OCI-LY3 (cell line): Measurements from ENCODE around the gene SSPN.

Experiments used
- EZH2phosphoT487 ChIP-seq: fragments of 200-600 bp; shearing (Covaris generic); IDR thresholded peaks from 2 replicates; pipeline ENCODE4 v1.6.1; 2018; ENCODE audit warnings: antibody characterized with exemption, mixed run types, low read depth
- TF ChIP-seq, protein P1 (sequence below): fragments of 200-600, 300-600 bp; sonication (generic); IDR thresholded peaks from 2 replicates; pipeline ENCODE4 v1.5.1; 2014; ENCODE audit warnings: antibody characterized with exemption, low read length, low read depth

GRCh38 chr12:26275313-26276131 lies 80.1 kb downstream of the SSPN start:
- TF ChIP-seq, protein P1, sequence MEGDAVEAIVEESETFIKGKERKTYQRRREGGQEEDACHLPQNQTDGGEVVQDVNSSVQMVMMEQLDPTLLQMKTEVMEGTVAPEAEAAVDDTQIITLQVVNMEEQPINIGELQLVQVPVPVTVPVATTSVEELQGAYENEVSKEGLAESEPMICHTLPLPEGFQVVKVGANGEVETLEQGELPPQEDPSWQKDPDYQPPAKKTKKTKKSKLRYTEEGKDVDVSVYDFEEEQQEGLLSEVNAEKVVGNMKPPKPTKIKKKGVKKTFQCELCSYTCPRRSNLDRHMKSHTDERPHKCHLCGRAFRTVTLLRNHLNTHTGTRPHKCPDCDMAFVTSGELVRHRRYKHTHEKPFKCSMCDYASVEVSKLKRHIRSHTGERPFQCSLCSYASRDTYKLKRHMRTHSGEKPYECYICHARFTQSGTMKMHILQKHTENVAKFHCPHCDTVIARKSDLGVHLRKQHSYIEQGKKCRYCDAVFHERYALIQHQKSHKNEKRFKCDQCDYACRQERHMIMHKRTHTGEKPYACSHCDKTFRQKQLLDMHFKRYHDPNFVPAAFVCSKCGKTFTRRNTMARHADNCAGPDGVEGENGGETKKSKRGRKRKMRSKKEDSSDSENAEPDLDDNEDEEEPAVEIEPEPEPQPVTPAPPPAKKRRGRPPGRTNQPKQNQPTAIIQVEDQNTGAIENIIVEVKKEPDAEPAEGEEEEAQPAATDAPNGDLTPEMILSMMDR, result no peak
- no peak for TF ChIP-seq EZH2phosphoT487
